Adrenal gland (tissue), 5 donors: ENCODE results near the gene SRGAP1.

Experiments used
- POLR2A ChIP-seq, 2 donors: fragments of 450-650 bp; IDR thresholded peaks; one replicate each; pipeline ENCODE4 v1.6.1; 2017; ENCODE audit warnings: antibody characterized with exemption in 2 of 2, mild to moderate bottlenecking in 2 of 2, moderate library complexity in 1 of 2
- TF ChIP-seq, protein P1 (sequence below), 6 experiments: fragments of 450-650 bp in 4 of 6; fragments of 200-600 bp in 2 of 6; sonication (generic) in 1 of 6; IDR thresholded peaks; 1 replicate in 5 of 6; 2 replicates in 1 of 6; pipeline versions ENCODE4 v1.5.1 to v1.8.0; 2016 to 2021; ENCODE audit warnings: antibody characterized with exemption in 6 of 6, mild to moderate bottlenecking in 2 of 6, moderate library complexity in 1 of 6
- donor health status: DM: no; HTN: no; CAD: no.

- TF ChIP-seq, protein P1, sequence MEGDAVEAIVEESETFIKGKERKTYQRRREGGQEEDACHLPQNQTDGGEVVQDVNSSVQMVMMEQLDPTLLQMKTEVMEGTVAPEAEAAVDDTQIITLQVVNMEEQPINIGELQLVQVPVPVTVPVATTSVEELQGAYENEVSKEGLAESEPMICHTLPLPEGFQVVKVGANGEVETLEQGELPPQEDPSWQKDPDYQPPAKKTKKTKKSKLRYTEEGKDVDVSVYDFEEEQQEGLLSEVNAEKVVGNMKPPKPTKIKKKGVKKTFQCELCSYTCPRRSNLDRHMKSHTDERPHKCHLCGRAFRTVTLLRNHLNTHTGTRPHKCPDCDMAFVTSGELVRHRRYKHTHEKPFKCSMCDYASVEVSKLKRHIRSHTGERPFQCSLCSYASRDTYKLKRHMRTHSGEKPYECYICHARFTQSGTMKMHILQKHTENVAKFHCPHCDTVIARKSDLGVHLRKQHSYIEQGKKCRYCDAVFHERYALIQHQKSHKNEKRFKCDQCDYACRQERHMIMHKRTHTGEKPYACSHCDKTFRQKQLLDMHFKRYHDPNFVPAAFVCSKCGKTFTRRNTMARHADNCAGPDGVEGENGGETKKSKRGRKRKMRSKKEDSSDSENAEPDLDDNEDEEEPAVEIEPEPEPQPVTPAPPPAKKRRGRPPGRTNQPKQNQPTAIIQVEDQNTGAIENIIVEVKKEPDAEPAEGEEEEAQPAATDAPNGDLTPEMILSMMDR (IDR thresholded peaks at IDR 0.05), result no peak
- no peak for TF ChIP-seq POLR2A (IDR thresholded peaks at IDR 0.05)
These were observed 190.5 kb downstream of the SRGAP1 start for GRCh38 chr12:64034901-64035576.
